ENCODE results near the gene PSMF1.

- TF ChIP-seq CTCF (conservative IDR thresholded peaks at IDR 0.05 in 1 of 2, IDR thresholded peaks at IDR 0.05 in 1 of 2; ENCODE audit: low read depth in 1 of 2, low read length in 2 of 2) (no peak), EZH2 (IDR thresholded peaks at IDR 0.05; ENCODE audit: low read length, missing control alignments) (no peak)
Measured at GRCh38 chr20:1188347-1188746, 69.9 kb downstream of the PSMF1 start.

All from fibroblast of lung (primary cell).